Fibroblast of skin of scalp (primary cell): ENCODE results near the gene TSPOAP1.

Source experiments
- DNase-seq: peaks from one replicate; pipeline ENCODE4 v3.0.0-alpha.2; 2013

Gene TSPOAP1

DNA sequence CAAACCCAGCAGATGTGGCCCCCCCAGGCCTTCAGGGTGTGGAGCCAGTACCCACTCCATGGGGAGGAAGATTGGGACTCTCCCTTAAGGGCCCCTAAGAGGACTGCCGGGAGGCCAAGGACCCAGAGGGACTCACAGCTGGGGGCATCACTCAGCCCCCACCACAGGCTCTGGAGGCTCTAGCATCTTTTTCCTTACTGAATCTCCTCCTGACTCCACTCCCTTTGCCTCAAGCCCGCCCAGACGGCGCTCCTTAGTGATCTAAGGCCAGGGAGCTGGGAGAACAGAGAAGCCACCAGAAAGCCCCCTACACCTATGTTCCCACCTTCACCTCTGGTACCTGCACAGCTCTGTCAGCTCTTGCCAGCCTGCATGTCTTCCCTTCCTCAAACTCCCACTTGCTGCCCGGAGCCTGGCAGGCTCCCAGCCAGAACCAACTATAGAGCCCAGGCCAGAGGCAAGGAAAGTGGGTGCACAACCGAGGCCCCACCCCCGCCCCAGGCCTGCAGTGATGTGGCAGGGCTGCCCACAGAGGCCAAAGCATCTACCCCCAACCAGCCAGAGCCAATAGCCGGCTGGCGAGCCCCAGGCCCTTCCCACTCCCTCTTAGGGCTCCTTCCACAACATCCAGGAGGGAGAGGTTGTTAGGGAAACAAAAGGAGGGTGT lies 25.5 kb downstream of the TSPOAP1 start:
- DNase-seq, result no peak

- no peak for DNase-seq
These were observed 26.2 kb downstream of the TSPOAP1 start for GRCh38 chr17:58302171-58302918.

GRCh38 chr17:58301504-58302150 lies 27.0 kb downstream of the TSPOAP1 start:
- no peak for DNase-seq

GRCh38 chr17:58300336-58300735 lies 28.3 kb downstream of the TSPOAP1 start:
- no peak for DNase-seq

- no peak for DNase-seq
These were observed 34.6 kb downstream of the TSPOAP1 start for GRCh38 chr17:58294034-58294433.

DNA sequence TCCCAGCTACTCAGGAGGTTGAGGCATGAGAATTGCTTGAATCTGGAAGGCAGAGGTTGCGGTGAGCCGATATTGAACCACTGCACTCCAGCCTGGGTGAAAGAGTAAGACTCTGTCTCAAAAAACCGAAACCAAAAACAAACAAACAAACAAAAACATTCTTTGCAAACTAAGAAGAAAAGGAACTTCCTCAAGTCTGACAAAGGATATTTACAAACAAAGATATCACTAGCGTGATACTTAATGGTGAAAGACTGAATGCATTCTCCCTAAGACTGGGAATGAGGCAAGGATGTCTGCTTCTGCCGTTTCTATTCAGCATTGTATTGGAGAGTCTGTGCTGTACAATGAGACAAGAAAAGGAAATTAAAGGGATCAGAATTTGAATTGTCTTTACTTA lies 37.3 kb downstream of the TSPOAP1 start:
- no peak for DNase-seq

- DNase-seq, result no peak
These were observed 38.7 kb downstream of the TSPOAP1 start for GRCh38 chr17:58289869-58290268.

DNA sequence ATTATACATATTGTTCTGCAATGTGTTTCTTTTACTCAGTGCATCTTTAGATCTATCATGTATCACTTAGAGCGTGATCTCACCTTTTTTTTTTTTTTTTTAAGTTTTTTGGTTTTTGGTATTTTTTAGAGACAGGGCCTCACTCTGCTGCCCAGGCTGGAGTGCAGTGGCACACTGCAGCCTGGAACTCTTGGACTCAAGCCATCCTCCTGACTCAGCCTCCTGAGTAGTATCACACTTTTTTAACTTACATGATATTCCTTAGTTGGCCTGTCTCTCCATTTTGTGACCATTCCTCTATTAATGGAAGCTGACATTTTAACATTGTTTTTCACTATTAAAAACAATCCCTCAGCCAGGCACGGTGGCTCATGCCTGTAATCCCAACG lies 43.2 kb downstream of the TSPOAP1 start:
- peak; percentile 12 for DNase-seq

DNA sequence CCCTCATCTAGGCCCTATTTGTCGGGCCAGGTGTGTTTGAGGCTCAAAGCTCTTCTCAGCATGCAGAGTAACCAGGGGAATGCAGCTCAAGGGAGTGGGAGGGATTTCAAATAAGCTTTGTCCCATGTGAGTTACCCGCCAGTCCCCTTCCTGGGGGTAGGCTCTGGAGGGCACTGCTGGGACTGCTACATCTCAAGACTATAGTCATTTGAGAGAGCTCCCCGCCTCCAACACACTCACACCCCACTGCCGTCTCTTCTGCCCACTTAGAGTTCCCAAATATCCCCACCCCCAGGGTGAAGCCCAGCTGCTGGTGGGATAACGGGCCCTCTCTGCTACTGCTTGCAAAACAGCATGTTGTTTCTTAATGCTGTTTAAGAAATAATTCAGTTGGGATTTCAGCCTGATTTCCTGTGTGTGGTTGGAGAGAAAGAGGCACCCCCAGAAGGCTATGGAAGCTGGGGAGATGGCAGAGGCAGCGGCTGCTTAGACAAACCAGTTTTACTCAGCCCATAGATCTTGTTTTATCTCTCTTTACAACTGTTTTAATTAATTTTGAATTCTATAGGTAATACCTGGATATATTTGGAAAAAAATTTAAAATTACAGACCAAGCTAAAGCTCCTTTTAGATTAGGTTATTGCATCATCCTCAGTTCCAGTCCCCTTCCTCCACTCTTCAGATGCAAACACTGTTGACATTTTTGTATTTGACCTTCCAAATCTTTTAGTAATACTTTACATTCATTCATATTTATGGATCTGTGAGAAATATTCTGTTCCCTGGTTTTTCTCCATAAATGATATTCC lies 43.8 kb downstream of the TSPOAP1 start:
- no peak for DNase-seq

GRCh38 chr17:58283674-58284612 lies 44.7 kb downstream of the TSPOAP1 start:
- DNase-seq, result no peak

- no peak for DNase-seq
These were observed 46.2 kb downstream of the TSPOAP1 start for GRCh38 chr17:58282442-58282841.

DNA sequence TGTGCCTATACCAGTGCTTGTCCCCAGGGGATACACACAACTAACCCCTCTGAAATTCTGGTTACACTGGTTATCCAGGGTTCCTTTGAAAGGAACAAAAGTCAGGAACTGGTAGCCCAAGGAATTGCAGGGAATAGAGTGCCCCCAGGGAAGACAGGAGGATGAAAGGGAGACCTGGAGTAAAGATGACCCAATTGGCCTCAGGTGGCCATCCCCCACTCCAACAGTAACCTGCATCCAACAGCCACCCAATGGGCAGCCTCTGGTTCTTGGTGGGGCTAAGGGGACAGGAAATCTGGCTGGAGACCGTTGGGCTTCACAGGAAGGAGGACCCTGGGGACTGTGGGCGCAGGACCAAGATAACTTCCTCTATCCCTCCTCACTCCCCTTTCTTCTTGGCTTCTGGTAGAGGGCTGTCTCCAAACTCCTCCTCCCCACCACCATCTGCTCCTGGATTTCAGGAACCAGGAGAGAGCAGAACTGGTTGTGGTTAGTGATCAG lies 47.0 kb downstream of the TSPOAP1 start:
- no peak for DNase-seq

DNA sequence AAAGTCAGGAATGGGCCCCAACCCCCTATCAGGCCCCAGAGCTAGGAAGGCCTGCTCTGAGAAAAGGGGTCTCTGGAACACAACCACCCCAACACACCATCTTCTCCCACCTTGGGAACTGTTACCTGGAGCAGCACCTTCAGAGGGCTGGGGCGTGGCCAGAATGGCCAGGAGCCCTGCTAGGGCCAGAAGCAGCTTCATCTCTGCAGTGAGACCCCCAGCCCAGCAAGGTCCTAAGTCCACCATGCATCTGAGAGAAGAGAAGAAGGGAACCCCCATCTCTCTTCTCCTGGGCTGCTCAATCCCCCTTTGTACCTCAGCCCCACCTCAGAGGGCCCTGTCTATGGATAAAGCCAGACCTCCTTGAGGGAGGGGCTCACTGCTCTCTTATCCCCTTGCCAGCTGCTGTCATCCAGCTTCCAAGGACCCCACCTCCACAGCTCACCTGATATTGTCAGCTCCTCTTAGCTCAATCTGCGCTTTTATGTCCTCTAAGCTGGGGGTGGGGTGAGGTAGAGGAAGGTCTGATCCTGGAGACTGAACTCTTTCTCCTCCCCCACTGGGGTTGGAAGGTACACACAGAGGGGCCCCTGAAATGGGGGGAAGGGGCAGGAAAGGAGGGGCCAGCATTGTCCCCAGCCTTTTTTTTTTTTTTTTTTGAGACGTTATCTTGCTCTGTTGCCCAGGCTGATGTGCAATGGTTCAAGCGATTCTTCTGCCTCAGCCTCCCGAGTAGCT lies 47.9 kb downstream of the TSPOAP1 start, which contains the start of gene MPO:
MPO (minus strand) TSS at position 456 of the 738 bp plus-strand sequence; CDS start at position 279, 177 bp downstream.
- DNase-seq, result no peak

- no peak for DNase-seq
These were observed 48.7 kb downstream of the TSPOAP1 start for GRCh38 chr17:58279736-58280479.

DNA sequence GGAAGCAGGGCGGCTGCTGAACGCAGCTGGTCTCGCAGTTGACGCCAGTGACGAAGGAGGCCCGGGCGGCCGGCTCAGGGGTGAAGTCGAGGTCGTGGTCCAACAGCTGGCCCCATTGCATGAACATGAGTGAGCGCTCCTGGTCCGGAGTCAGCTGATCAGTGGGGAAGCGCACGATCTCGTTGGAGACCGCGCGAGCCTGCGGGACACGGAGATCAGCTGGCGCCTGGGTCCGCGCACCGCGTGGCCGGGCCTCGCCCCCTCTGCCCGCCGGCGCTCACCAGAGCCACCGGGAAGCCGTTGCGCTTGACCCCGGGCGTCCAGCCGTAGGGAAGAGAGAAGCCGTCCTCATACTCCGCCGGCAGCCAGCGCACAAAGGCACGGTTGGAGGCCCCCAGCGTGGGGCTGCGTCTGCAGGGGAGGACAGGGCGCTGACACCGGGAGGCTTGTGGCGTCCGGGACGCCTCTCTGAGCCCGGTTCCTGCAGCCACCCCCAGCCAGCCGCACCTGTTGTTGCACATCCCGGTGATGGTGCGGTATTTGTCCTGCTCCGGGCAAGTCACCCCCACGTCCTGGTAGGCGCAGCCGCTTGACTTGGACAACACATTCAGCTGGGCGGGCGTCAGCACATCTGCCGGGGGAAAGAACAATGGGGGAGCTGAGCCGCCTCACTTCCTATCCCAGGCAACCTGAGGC lies 49.4 kb downstream of the TSPOAP1 start:
- DNase-seq, result no peak

GRCh38 chr17:58278661-58279015 lies 50.0 kb downstream of the TSPOAP1 start:
- DNase-seq, result no peak

- no peak for DNase-seq
These were observed 50.6 kb downstream of the TSPOAP1 start for GRCh38 chr17:58277802-58278595.

DNA sequence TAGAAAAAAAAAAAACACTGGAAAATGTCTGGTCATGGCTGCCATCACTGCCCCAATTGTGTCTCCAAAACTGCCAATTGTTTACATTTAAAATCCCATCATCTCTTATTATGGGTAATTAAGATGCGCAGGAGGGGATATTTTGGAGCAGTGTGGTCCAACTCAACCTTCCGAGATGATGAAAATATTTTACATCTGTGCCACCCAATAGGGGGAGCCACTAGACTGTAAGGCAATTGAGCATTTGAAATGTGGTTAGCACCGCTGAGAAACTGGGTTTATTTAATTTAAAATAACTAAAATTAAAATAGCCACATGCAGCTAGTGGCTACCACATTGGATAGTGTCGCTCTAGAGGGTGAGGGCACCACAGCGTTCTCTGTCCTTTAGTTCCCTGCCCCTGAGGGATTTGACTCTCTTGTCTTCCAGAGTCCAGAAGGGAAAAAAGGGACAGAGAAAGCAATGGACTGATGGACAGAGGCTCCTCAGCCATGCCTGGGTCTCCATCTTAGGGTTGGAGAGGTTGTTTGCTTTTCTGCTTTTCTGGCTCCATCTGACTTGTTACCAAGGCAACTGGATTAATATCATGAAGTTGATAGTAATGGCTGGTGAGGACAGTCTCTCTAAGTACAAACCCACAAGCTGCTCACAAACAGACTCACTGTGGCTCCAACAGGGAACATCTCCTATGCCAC lies 51.3 kb downstream of the TSPOAP1 start:
- DNase-seq, result peak; percentile 6
